OCI-LY7 (cell line): ENCODE measurements around the gene AGGF1.

Experiments
- CTCF ChIP-seq: fragments of 200-600 bp; sonication (generic); conservative IDR thresholded peaks from 2 replicates; pipeline ENCODE4 v1.5.1; 2014; ENCODE audit warnings: mild to moderate bottlenecking, antibody characterized with exemption, low read length, moderate library complexity, mixed read lengths
- EZH2phosphoT487 ChIP-seq: fragments of 200-600 bp; sonication (generic); IDR thresholded peaks from 2 replicates; pipeline ENCODE4 v1.6.1; 2018; ENCODE audit warnings: low read depth, borderline replicate concordance, mild to moderate bottlenecking, mixed run types, antibody characterized with exemption, low read length, moderate library complexity, mixed read lengths

- TF ChIP-seq CTCF: no peak
- TF ChIP-seq EZH2phosphoT487: no peak
These were observed 73.3 kb downstream of the AGGF1 start for GRCh38 chr5:77103457-77103856.
